ENCODE results near the gene SEMA5A. TPM values are rescaled to one million over a fixed set of nuclear protein-coding genes. Genes with fewer than 3 reads are reported as not detected.
A peak's percentile ranks its signal among the peaks of the same experiment; 100 is the strongest.

Gene SEMA5A
- total RNA-seq, 1 experiment from 2014 or later, result 15.9 TPM

DNA sequence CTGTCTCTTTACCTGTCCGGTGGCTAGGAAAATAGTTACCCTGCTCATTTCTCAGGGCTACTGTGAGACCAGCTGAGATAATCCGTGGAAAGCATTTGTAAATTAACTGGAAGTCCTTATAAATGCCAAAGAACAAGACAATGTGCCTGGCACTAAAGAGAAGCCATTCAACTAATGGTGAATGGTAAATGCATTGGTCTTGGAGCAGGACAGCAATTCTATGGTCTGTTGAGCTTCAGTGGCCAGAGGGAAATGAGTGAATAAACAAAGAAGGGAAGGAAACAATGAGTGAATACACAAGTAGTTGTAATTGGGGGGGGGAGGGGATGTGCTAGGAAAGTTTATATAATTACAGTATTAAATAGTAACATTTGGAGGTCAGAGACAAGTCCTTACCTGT, 353.6 kb downstream of the SEMA5A start:
- DNase-seq (ENCODE audit: low read depth in 1 of 2, low spot score in 2 of 2), result peak in 1 of 2 experiments; percentile 33
- Histone ChIP-seq H3K4me1 (replicated peaks) (peaks cover 40% of the 10 kb centered on the region), H3K4me3 (no peak overlapping the region), H3K9me3 (replicated peaks) (no peaks in the 10 kb centered on the region), H3K27me3 (replicated peaks) (no peaks in the 10 kb centered on the region), H3K36me3 (no peaks in the 10 kb centered on the region), H3K27ac (no peak overlapping the region)

DNA sequence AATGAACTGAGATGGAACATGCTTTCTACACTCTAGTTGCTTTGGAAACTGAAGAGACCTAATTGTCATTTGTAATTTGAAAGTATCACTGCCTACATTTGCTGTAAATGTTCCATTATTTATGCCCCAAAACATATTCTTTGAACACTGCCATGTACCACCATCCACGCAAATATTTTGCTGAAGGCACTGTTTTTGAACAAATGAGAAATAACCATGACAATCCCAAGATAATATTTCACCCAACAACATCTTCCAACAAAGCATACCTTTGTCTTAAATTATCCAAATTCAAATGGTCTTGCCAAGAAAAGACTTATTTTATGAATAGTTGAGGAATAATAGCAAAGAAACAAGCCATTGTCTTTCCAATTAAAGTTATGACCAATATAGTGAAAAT, 356.2 kb downstream of the SEMA5A start:
- no peak overlapping the region for H3K4me3 ChIP-seq
- no peaks in the 10 kb centered on the region for H3K9me3 ChIP-seq (replicated peaks)
- peaks cover 50% of the 10 kb centered on the region for H3K4me1 ChIP-seq (replicated peaks)
- H3K27me3 ChIP-seq (replicated peaks), result no peaks in the 10 kb centered on the region
- H3K36me3 ChIP-seq, result no peaks in the 10 kb centered on the region
- DNase-seq (ENCODE audit: low read depth in 1 of 2, low spot score in 2 of 2), result no peak
- no peak overlapping the region for H3K27ac ChIP-seq

DNA sequence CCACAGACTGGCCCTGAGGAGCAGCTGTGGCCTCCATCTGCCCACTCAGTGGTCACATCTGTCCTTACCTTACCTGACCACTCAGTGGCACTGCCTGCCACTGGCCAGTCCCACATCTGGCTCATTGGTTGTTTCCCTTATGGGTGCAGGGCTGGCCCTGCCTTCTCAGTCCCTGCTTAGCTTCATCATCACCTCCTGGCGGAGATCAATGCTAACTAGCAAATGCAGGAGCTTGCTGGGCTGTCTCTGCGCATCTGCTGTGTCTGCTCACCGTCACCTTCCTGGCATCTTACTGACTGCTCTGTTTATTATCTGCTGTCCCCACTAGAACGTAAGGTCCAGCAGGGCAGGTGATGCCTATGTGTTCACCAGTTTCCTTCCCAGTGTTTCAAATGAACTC, 356.9 kb downstream of the SEMA5A start:
- H3K27ac ChIP-seq, result peak overlapping the region; percentile 94
- no peaks in the 10 kb centered on the region for H3K9me3 ChIP-seq (replicated peaks)
- DNase-seq (ENCODE audit: low read depth in 1 of 2, low spot score in 2 of 2), result no peak
- no peak overlapping the region for H3K4me3 ChIP-seq
- H3K4me1 ChIP-seq (replicated peaks), result peaks cover 50% of the 10 kb centered on the region
- H3K36me3 ChIP-seq, result no peaks in the 10 kb centered on the region
- H3K27me3 ChIP-seq (replicated peaks), result no peaks in the 10 kb centered on the region

GRCh38 chr5:9188131-9188530, 357.7 kb downstream of the SEMA5A start:
- Histone ChIP-seq H3K27me3 (replicated peaks) (no peaks in the 10 kb centered on the region), H3K27ac (peak overlapping the region; percentile 94), H3K36me3 (no peaks in the 10 kb centered on the region), H3K9me3 (replicated peaks) (no peaks in the 10 kb centered on the region), H3K4me3 (no peak overlapping the region), H3K4me1 (replicated peaks) (peaks cover 46% of the 10 kb centered on the region)
- peak; percentile 86 to 91 for DNase-seq (ENCODE audit: low read depth in 1 of 2, low spot score in 2 of 2)

GRCh38 chr5:9187614-9188013, 358.3 kb downstream of the SEMA5A start:
- Histone ChIP-seq H3K4me3 (no peak overlapping the region), H3K36me3 (no peaks in the 10 kb centered on the region), H3K9me3 (replicated peaks) (no peaks in the 10 kb centered on the region), H3K27me3 (replicated peaks) (no peaks in the 10 kb centered on the region), H3K27ac (peak overlapping the region; percentile 94), H3K4me1 (replicated peaks) (peaks cover 45% of the 10 kb centered on the region)
- no peak for DNase-seq (ENCODE audit: low read depth in 1 of 2, low spot score in 2 of 2)

DNA sequence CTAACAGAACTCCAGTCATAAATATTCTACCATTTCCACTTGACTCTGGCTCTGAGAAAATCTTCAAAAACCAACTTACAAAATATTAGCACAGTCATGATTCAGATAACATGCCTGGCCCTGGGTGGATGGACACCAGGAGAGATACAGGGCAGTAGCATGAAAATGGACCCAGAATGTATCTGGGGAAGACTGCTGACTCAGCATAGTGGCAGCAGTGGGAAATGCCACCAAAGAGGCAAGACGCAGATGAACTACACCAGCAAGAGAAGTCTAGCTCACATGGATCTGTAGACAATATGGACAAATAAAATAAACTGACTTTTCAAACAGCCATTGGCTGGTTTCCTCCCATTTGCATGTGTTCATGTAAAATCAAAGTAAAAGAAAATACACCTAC, 359.8 kb downstream of the SEMA5A start:
- no peak overlapping the region for H3K4me3 ChIP-seq

DNA sequence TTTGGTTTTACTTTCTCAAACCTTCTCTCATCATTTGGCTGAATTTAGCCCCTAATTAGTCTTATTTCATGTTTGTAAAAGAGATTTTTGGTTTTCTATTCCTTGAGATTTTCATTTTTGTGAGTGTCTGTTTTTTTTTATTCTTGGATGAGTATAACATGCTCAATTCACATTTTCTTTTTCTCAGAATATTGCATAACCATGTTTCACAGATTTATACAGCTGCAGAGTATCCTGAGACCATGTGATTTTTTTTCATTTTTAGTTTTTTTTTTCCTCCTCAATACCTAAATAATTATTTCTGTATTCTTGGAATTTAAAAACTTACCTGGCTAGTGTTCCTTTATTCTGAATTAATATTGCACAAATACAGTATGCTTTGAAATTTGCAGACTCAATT, 361.9 kb downstream of the SEMA5A start:
- Histone ChIP-seq H3K36me3 (no peaks in the 10 kb centered on the region), H3K4me1 (replicated peaks) (peaks cover 38% of the 10 kb centered on the region)
- DNase-seq (ENCODE audit: low read depth in 1 of 2, low spot score in 2 of 2), result no peak

More for the DNA sequence above, 359.8 kb downstream of the SEMA5A start:
- H3K27me3 ChIP-seq (replicated peaks), result no peaks in the 10 kb centered on the region
- no peaks in the 10 kb centered on the region for H3K36me3 ChIP-seq
- peaks cover 38% of the 10 kb centered on the region for H3K4me1 ChIP-seq (replicated peaks)
- H3K9me3 ChIP-seq (replicated peaks), result no peaks in the 10 kb centered on the region
- no peak overlapping the region for H3K27ac ChIP-seq
- DNase-seq (ENCODE audit: low read depth in 1 of 2, low spot score in 2 of 2), result no peak

DNA sequence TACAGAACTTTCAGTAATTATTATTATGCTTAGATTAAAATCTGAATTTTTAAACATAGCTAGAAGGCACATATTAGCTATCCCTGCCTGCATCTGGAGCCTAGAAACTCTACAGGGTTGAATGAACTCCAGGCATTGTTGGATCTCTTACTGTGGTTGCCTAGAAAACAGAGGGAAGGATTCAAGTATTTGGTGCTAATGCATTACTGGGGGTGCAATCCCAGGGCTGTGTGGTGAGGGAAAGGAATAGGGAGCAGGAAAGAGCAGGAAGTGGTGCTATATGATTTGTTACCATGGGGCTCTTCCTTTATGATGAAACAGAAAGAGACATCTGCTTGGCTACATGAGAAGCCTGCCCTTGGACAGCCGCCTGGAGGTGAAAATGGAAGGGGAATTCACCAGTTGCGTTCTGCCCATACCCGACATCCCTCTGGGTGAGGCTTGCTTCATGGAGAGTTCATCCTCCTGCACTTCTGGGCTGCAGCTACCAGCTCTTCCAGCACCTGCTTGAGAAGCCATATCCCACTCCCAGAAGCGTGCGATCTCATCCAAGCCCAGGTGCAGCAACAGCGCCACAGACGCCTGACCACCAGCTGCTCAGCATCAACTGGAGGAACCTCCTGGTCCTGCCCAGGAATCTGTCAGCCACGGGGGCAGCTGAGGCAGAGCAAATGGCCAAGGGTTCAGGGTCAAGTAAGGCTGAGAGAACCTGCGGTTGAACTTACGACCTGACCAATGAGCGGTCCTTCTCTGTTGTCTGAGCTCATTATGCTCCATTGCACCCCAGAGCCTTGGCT, 362.8 kb downstream of the SEMA5A start:
- H3K4me1 ChIP-seq (replicated peaks), result peaks cover 29% of the 10 kb centered on the region
- H3K27ac ChIP-seq, result no peak overlapping the region
- no peak for DNase-seq (ENCODE audit: low read depth in 1 of 2, low spot score in 2 of 2)
- H3K9me3 ChIP-seq (replicated peaks), result no peaks in the 10 kb centered on the region
- no peaks in the 10 kb centered on the region for H3K36me3 ChIP-seq
- no peak overlapping the region for H3K4me3 ChIP-seq
- no peaks in the 10 kb centered on the region for H3K27me3 ChIP-seq (replicated peaks)

More for the DNA sequence above, 361.9 kb downstream of the SEMA5A start:
- Histone ChIP-seq H3K9me3 (replicated peaks) (no peaks in the 10 kb centered on the region), H3K4me3 (no peak overlapping the region), H3K27me3 (replicated peaks) (no peaks in the 10 kb centered on the region), H3K27ac (no peak overlapping the region)

DNA sequence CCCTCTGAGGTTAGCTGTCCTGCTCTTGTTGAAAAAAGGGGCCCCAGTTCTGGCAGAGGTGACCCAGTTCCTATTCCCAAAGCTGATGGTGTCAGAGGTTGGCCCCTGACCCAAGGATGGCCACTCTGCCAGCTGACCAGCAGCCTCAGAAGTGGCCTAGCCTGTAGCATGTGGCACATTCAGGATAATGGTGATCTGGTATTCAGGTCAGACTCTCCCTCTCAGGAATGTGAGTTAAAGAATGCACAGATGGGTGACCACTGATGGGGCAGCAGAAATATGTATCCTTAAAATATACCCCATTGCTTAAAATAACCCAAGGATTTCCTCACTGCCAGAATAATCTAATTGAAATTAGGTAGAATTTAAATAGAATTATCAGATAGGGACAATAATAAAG, 369.2 kb downstream of the SEMA5A start:
- H3K27me3 ChIP-seq (replicated peaks), result no peaks in the 10 kb centered on the region
- H3K27ac ChIP-seq, result no peak overlapping the region
- no peaks in the 10 kb centered on the region for H3K4me1 ChIP-seq (replicated peaks)
- H3K9me3 ChIP-seq (replicated peaks), result no peaks in the 10 kb centered on the region
- no peak for DNase-seq (ENCODE audit: low read depth in 1 of 2, low spot score in 2 of 2)
- peaks cover 10% of the 10 kb centered on the region; the same call in 1 of the 2 replicates for H3K36me3 ChIP-seq
- no peak overlapping the region for H3K4me3 ChIP-seq

DNA sequence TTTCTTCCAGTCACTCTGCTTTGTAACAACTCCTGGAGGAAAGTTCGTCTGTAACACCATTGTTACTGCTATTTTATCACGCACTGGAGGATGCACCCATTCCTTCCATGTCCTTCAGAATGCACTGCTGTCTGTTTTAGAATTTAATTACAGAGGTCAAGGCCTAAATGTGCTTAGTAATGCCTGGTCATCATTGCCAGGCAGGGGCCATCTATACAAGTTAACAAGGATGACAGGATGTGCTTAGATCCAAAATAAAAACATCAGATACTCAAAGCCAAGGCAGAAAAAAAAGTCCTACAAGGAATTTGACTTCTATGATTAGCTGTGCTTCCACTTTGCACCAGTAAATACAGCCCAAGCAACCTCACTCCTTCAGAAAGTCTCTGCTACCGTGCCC, 371.4 kb downstream of the SEMA5A start:
- Histone ChIP-seq H3K9me3 (replicated peaks) (no peaks in the 10 kb centered on the region), H3K27me3 (replicated peaks) (no peaks in the 10 kb centered on the region), H3K4me3 (no peak overlapping the region), H3K27ac (no peak overlapping the region), H3K36me3 (peaks cover 10% of the 10 kb centered on the region; the same call in 1 of the 2 replicates), H3K4me1 (replicated peaks) (peaks cover 4% of the 10 kb centered on the region)
- no peak for DNase-seq (ENCODE audit: low read depth in 1 of 2, low spot score in 2 of 2)

DNA sequence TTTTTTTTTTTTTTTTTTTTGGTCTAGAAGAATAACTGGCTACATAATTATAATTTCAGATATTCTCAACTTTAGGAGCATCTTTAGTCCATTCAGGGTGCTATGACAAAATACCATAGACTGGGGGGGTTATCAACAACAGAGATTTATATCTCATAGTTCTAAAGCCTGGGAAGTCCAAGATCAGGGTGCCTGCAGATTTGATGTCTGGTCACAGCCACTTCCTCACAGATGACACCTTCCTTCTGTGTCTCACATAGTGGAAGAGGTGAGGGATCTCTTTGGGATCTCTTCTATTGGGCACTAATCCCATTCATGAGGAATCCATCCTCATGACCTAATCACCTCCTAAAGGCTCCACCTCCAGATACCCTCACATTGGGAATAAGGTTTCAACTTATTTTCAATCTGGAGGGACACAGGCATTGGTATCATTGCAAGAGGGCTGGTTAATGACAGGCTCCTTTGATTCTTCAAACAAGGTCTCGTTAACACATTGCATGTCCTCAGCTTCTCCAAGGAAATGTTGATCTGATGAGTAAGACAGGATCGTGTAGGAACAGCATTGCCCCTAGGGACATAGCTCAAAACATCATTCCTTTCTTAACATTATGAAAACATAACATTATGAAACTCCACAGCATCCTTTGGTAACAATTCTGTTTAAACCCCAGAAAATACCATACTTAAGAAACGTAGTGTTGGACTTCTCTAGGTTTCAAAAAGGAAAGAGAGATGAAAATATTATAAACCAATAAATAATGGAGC, 372.4 kb downstream of the SEMA5A start:
- H3K4me3 ChIP-seq, result no peak overlapping the region
- H3K27ac ChIP-seq, result no peak overlapping the region
- peaks cover 4% of the 10 kb centered on the region for H3K4me1 ChIP-seq (replicated peaks)
- no peak for DNase-seq (ENCODE audit: low read depth in 1 of 2, low spot score in 2 of 2)
- no peaks in the 10 kb centered on the region for H3K27me3 ChIP-seq (replicated peaks)
- H3K9me3 ChIP-seq (replicated peaks), result no peaks in the 10 kb centered on the region
- peaks cover 10% of the 10 kb centered on the region; the same call in 1 of the 2 replicates for H3K36me3 ChIP-seq

GRCh38 chr5:9170026-9170425, 375.8 kb downstream of the SEMA5A start:
- Histone ChIP-seq H3K27me3 (replicated peaks) (no peaks in the 10 kb centered on the region), H3K9me3 (replicated peaks) (no peaks in the 10 kb centered on the region), H3K36me3 (no peaks in the 10 kb centered on the region), H3K27ac (no peak overlapping the region), H3K4me1 (replicated peaks) (peaks cover 9% of the 10 kb centered on the region), H3K4me3 (no peak overlapping the region)
- no peak for DNase-seq (ENCODE audit: low read depth in 1 of 2, low spot score in 2 of 2)

DNA sequence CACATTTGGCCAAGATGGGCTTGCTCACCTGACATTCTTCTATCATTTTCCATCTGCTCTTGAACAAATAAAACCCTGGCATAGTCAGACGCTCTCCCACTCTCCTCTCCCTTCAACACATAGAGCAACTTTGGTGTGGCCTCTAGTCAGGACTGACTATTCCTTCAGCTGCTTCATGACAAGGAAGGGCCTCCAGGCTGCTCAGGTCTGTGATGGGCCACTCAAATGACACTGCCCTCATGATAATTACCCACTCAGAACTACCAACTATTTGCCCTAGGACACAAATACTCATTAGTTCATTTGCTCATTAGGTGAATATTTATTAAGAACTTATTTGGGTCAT, 376.3 kb downstream of the SEMA5A start:
- DNase-seq (ENCODE audit: low read depth in 1 of 2, low spot score in 2 of 2), result no peak
- H3K27me3 ChIP-seq (replicated peaks), result no peaks in the 10 kb centered on the region

DNA sequence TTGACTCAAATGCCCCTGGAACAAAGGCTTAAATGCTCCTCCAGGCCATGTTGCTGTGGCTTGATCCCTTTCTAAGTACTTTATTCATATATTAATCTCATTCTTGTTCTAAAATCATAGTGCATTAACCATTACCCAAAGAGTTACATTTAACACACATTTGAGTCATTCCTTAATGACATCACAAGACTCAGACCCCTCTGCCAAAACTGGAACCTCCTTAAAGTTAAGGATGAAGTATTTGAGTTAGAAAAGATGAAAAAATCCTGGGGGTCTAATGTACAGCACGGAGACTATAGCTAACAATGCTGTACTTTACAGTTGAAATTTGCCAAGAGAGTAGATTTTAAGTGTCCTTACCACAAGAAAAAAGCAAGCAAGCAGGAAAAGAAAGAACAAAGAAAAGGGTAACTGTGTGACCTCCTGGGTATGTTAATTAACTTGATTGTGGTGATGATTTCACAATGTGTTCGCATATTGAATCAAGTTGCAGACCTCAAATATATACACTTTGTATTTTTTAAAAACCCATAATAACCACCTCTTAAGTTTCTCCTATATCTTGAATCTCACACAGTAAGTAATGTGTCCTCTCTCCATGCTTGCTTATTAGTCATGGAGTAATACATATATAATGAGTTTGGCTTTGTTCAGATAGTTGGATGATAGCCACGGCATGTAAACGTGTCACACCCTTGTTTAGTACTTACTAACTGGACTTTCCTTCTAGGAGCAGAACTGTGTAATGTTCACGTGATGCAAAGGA, 376.9 kb downstream of the SEMA5A start:
- no peaks in the 10 kb centered on the region for H3K36me3 ChIP-seq
- no peak for DNase-seq (ENCODE audit: low read depth in 1 of 2, low spot score in 2 of 2)
- H3K4me3 ChIP-seq, result no peak overlapping the region
- H3K4me1 ChIP-seq (replicated peaks), result peaks cover 9% of the 10 kb centered on the region
- no peak overlapping the region for H3K27ac ChIP-seq
- no peaks in the 10 kb centered on the region for H3K27me3 ChIP-seq (replicated peaks)
- H3K9me3 ChIP-seq (replicated peaks), result no peaks in the 10 kb centered on the region

More for the DNA sequence above, 376.3 kb downstream of the SEMA5A start:
- Histone ChIP-seq H3K4me1 (replicated peaks) (peaks cover 9% of the 10 kb centered on the region), H3K36me3 (no peaks in the 10 kb centered on the region), H3K27ac (no peak overlapping the region), H3K9me3 (replicated peaks) (no peaks in the 10 kb centered on the region), H3K4me3 (no peak overlapping the region)
